ENCODE results near the gene NRN1L.

Gene NRN1L

GRCh38 chr16:67924140-67924906 lies 39.6 kb downstream of the NRN1L start:
- Histone ChIP-seq H3K9me3 (ENCODE audit: severe bottlenecking) (no peaks in the 10 kb centered on the region), H3K4me3 (ENCODE audit: severe bottlenecking) (no peak overlapping the region), H3K27ac (ENCODE audit: poor library complexity, severe bottlenecking) (no peak overlapping the region), H3K36me3 (ENCODE audit: low read depth) (peaks cover 19% of the 10 kb centered on the region), H3K27me3 (ENCODE audit: insufficient read depth, poor library complexity, severe bottlenecking) (no peaks in the 10 kb centered on the region), H3K4me1 (ENCODE audit: insufficient read depth, poor library complexity, severe bottlenecking) (peaks cover 4% of the 10 kb centered on the region)
- DNase-seq (ENCODE audit: low spot score) (no peak), ATAC-seq (ENCODE audit: low read depth) (no peak)
- TF ChIP-seq CTCF (IDR thresholded peaks at IDR 0.05; ENCODE audit: poor library complexity, severe bottlenecking), result no peak

- TF ChIP-seq CTCF (IDR thresholded peaks at IDR 0.05; ENCODE audit: poor library complexity, severe bottlenecking), result no peak
- Histone ChIP-seq H3K27me3 (ENCODE audit: insufficient read depth, poor library complexity, severe bottlenecking) (no peaks in the 10 kb centered on the region), H3K4me3 (ENCODE audit: severe bottlenecking) (no peak overlapping the region), H3K27ac (ENCODE audit: poor library complexity, severe bottlenecking) (peak overlapping the region; percentile 23), H3K36me3 (ENCODE audit: low read depth) (peaks cover 24% of the 10 kb centered on the region), H3K9me3 (ENCODE audit: severe bottlenecking) (no peaks in the 10 kb centered on the region), H3K4me1 (ENCODE audit: insufficient read depth, poor library complexity, severe bottlenecking) (peaks cover 4% of the 10 kb centered on the region)
- peak; percentile 76 for DNase-seq (ENCODE audit: low spot score)
- ATAC-seq (ENCODE audit: low read depth), result peak; percentile 66
Observed at GRCh38 chr16:67926181-67926750, 41.6 kb downstream of the NRN1L start.

GRCh38 chr16:67927131-67927941 lies 42.7 kb downstream of the NRN1L start:
- peaks cover 4% of the 10 kb centered on the region for H3K4me1 ChIP-seq (ENCODE audit: insufficient read depth, poor library complexity, severe bottlenecking)
- DNase-seq (ENCODE audit: low spot score) (no peak), ATAC-seq (ENCODE audit: low read depth) (no peak)
- H3K4me3 ChIP-seq (ENCODE audit: severe bottlenecking), result no peak overlapping the region
- no peaks in the 10 kb centered on the region for H3K27me3 ChIP-seq (ENCODE audit: insufficient read depth, poor library complexity, severe bottlenecking)
- peaks cover 24% of the 10 kb centered on the region for H3K36me3 ChIP-seq (ENCODE audit: low read depth)
- no peaks in the 10 kb centered on the region for H3K9me3 ChIP-seq (ENCODE audit: severe bottlenecking)
- H3K27ac ChIP-seq (ENCODE audit: poor library complexity, severe bottlenecking), result no peak overlapping the region
- TF ChIP-seq CTCF (IDR thresholded peaks at IDR 0.05; ENCODE audit: poor library complexity, severe bottlenecking), result no peak

- Histone ChIP-seq H3K4me3 (ENCODE audit: severe bottlenecking) (no peak overlapping the region), H3K9me3 (ENCODE audit: severe bottlenecking) (no peaks in the 10 kb centered on the region), H3K27ac (ENCODE audit: poor library complexity, severe bottlenecking) (no peak overlapping the region), H3K27me3 (ENCODE audit: insufficient read depth, poor library complexity, severe bottlenecking) (no peaks in the 10 kb centered on the region), H3K4me1 (ENCODE audit: insufficient read depth, poor library complexity, severe bottlenecking) (peaks cover 4% of the 10 kb centered on the region), H3K36me3 (ENCODE audit: low read depth) (peaks cover 24% of the 10 kb centered on the region)
- ATAC-seq (ENCODE audit: low read depth) (no peak), DNase-seq (ENCODE audit: low spot score) (no peak)
- no peak for TF ChIP-seq CTCF (IDR thresholded peaks at IDR 0.05; ENCODE audit: poor library complexity, severe bottlenecking)
Observed at GRCh38 chr16:67928147-67928546, 43.5 kb downstream of the NRN1L start.
